ENCODE results near the gene YAE1.

- TF ChIP-seq CTCF (IDR thresholded peaks at IDR 0.05) (no peak), EZH2 (IDR thresholded peaks at IDR 0.05; ENCODE audit: borderline replicate concordance, insufficient read depth, low read depth, low read length, poor library complexity, severe bottlenecking) (no peak)
These were observed 8.3 kb upstream of the YAE1 start for GRCh38 chr7:39557911-39558310.
